Measurements from ENCODE around the gene MYT1. TPM values are rescaled to one million over a fixed set of nuclear protein-coding genes. Genes with fewer than 3 reads are reported as not detected.

The MYT1 gene
- total and polyA plus RNA-seq, 2 of the 8 experiments (the other 6 are each of a cell fraction or from before 2014, with no cell fraction given), result 0.63 to 2.0 TPM

- ChIA-PET CTCF (ENCODE audit: partially characterized antibody) (interaction anchor here (0.7 to 2.4 kb wide), 6 partner anchors 10 to 617 kb away, joined by 3 to 8 read pairs (median 4); no protein-coding TSS in a partner anchor), POLR2A (ENCODE audit: partially characterized antibody) (no interaction called here)
- Histone ChIP-seq H4K8ac (ENCODE audit: extremely low read depth, insufficient read depth, low read length) (no peak overlapping the region), H3K4me3 (ENCODE audit: extremely low read depth in 1 of 4, insufficient read depth in 2 of 4, low read depth in 3 of 4, low read length in 4 of 4) (no peak overlapping the region), H3K9me3 (ENCODE audit: insufficient read depth in 2 of 2, low read depth in 1 of 2, low read length in 1 of 2) (peaks cover 0 to 2% of the 10 kb centered on the region in 2 experiments; a peak in 2 of 4 replicates), H3K18ac (ENCODE audit: extremely low read depth, low read length) (no peak overlapping the region; the same call in 1 of the 2 replicates), H2BK12ac (ENCODE audit: low read depth, low read length) (no peak overlapping the region; the same call in 1 of the 2 replicates), H2AK5ac (ENCODE audit: low read depth, low read length) (no peak overlapping the region), H2BK15ac (ENCODE audit: low read length) (peak overlapping the region; percentile 81; the same call in 1 of the 2 replicates), H3K9ac (replicated peaks in 1 of 4; ENCODE audit: extremely low read depth in 1 of 4, low read depth in 3 of 4, low read length in 3 of 4) (no peak overlapping the region), H3K23ac (ENCODE audit: insufficient read length) (no peak overlapping the region), H2BK20ac (ENCODE audit: low read length) (no peak overlapping the region), H3K27ac (ENCODE audit: low read depth, low read length) (no peak overlapping the region), H3K79me2 (ENCODE audit: control insufficient read depth in 1 of 2, insufficient read depth in 2 of 2, low read length in 2 of 2) (no peaks in the 10 kb centered on the region), H3K4me1 (replicated peaks in 1 of 4; ENCODE audit: control insufficient read depth in 3 of 4, insufficient read depth in 4 of 4, low read length in 3 of 4) (peaks cover 0 to 23% (median 11%) of the 10 kb centered on the region in 4 experiments; a peak in 5 of 7 replicates), H4K5ac (ENCODE audit: insufficient read length, low read depth, low read length) (no peak overlapping the region), H3K14ac (ENCODE audit: insufficient read length) (no peak overlapping the region), H3K36me3 (ENCODE audit: control insufficient read depth in 2 of 4, insufficient read depth in 4 of 4, low read length in 3 of 4) (no peaks in the 10 kb centered on the region; a peak in 1 of 8 replicates), H2BK120ac (replicated peaks; ENCODE audit: low read depth, low read length) (no peak overlapping the region), H4K91ac (replicated peaks; ENCODE audit: insufficient read length, low read length) (no peak overlapping the region), H3K23me2 (ENCODE audit: low read depth, low read length) (peaks cover 7% of the 10 kb centered on the region; the same call in 1 of the 2 replicates), H3K79me1 (ENCODE audit: low read depth, low read length) (no peaks in the 10 kb centered on the region), H3K56ac (replicated peaks; ENCODE audit: insufficient read length, low read depth, low read length) (no peak overlapping the region), H3K4me2 (ENCODE audit: insufficient read depth in 1 of 2, low read depth in 2 of 2, low read length in 2 of 2) (no peak overlapping the region), H4K20me1 (replicated peaks in 1 of 2; ENCODE audit: control insufficient read depth in 1 of 2, insufficient read depth in 2 of 2, low read length in 2 of 2) (peaks cover 0 to 8% of the 10 kb centered on the region in 2 experiments), H2AFZ (ENCODE audit: low read length) (no peak overlapping the region), H3K4ac (replicated peaks; ENCODE audit: insufficient read length, low read depth, low read length) (no peak overlapping the region), H2BK5ac (ENCODE audit: low read depth, low read length) (no peak overlapping the region), H3K27me3 (replicated peaks in 1 of 4; ENCODE audit: control insufficient read depth in 3 of 4, extremely low read depth in 1 of 4, insufficient read depth in 3 of 4, low read length in 3 of 4) (no peaks in the 10 kb centered on the region)
- 89% methylated on average over 9 of the region's 9 CpGs; no CpG with 5 or more reads in 1 of the 2 experiments for WGBS, 2 experiments (ENCODE audit: extremely low coverage in 1 of 2, insufficient coverage in 1 of 2, insufficient read length in 1 of 2, insufficient replicate concordance in 2 of 2, low coverage in 1 of 2, low lambda C conversion rate in 2 of 2, missing lambda C conversion rate in 1 of 2)
- no peak for TF ChIP-seq SIX5 (IDR thresholded peaks at IDR 0.05; ENCODE audit: low read depth, low read length)
- TF ChIP-seq ZNF274 (IDR thresholded peaks at IDR 0.05; ENCODE audit: borderline replicate concordance, extremely low read depth, low read length), result no peak
- TF ChIP-seq ASH2L (IDR thresholded peaks at IDR 0.05; ENCODE audit: low read length), result no peak
- TF ChIP-seq YY1 (IDR thresholded peaks at IDR 0.05; ENCODE audit: low read depth, low read length), result no peak
- TF ChIP-seq RNF2 (IDR thresholded peaks at IDR 0.05; ENCODE audit: borderline replicate concordance, low read depth, low read length, missing control alignments, poor library complexity, severe bottlenecking), result no peak
- FAIRE-seq (no peak), DNase-seq (ENCODE audit: low read depth in 1 of 2, low spot score in 2 of 2) (no peak)
These were observed 9.5 kb upstream of the MYT1 start for GRCh38 chr20:64154590-64155257.

All from H1 (cell line).